PC-3 (cell line): ENCODE data around the gene DHX32. TPM values are rescaled to one million over a fixed set of nuclear protein-coding genes. Genes with fewer than 3 reads are reported as not detected.

Experiments used
- ATAC-seq: fragments of 200-7000 bp; cut with Tn5 transposase; 2 replicates; pipeline ENCODE4 v1.9.1; 2020; ENCODE audit warnings: mild to moderate bottlenecking, moderate library complexity
- BruUV-seq: library from RNA; stranded (reverse); fragments of 400-500 nt; replicated peaks from 2 replicates; lab custom pipeline; 2021; lab: Mats Ljungman, UMichigan
- CTCF ChIA-PET: fragments of 300-600 bp; sonication (Branson Sonifier 250); formaldehyde crosslinking; loops from one replicate; lab custom pipeline; 2022; ENCODE audit warnings: antibody characterized with exemption; lab: Charles Lee
- POLR2A ChIA-PET: fragments of 300-600 bp; sonication (Branson Sonifier 250); formaldehyde crosslinking; loops from one replicate; lab custom pipeline; 2022; ENCODE audit warnings: antibody characterized with exemption; ENCODE audit not compliant: unreplicated experiment; lab: Charles Lee
- DNase-seq: peaks from one replicate; pipeline ENCODE4 v3.0.0-alpha.2; 2015
- H2AFZ ChIP-seq: fragments of 300-600 bp; sonication (generic); 2 replicates; pipeline ENCODE4 v1.6.0; 2016; ENCODE audit warnings: antibody characterized with exemption, low read length
- H3F3A ChIP-seq: fragments of 300-600 bp; sonication (generic); one replicate; pipeline ENCODE4 v1.6.0; 2017; ENCODE audit warnings: antibody characterized with exemption, low read length, control low read depth, mild to moderate bottlenecking; ENCODE audit not compliant: unreplicated experiment
- H3K27ac ChIP-seq: fragments of 300-600 bp; sonication (generic); 2 replicates; pipeline ENCODE4 v1.5.1; 2016; ENCODE audit warnings: mild to moderate bottlenecking, low read length
- H3K27me3 ChIP-seq: fragments of 300-600 bp; sonication (generic); 2 replicates; pipeline ENCODE4 v1.6.1; 2016; ENCODE audit warnings: low read length, mixed read lengths
- H3K36me3 ChIP-seq: fragments of 300-600 bp; sonication (generic); 2 replicates; pipeline ENCODE4 v1.6.1; 2016; ENCODE audit warnings: low read depth, mixed run types, low read length, mixed read lengths
- H3K4me1 ChIP-seq: fragments of 300-600 bp; sonication (generic); 2 replicates; pipeline ENCODE4 v1.5.1; 2016; ENCODE audit warnings: low read length; ENCODE audit not compliant: insufficient read depth
- H3K4me2 ChIP-seq: fragments of 300-600 bp; sonication (generic); 2 replicates; pipeline ENCODE4 v1.6.0; 2016; ENCODE audit warnings: low read length
- H3K4me3 ChIP-seq: fragments of 300-600 bp; sonication (generic); 2 replicates; pipeline ENCODE4 v1.5.1; 2016; ENCODE audit warnings: mild to moderate bottlenecking, low read length, mixed read lengths
- H3K79me2 ChIP-seq: fragments of 300-600 bp; sonication (generic); 2 replicates; pipeline ENCODE4 v1.6.1; 2017; ENCODE audit warnings: low read length, mixed read lengths
- H3K9ac ChIP-seq: fragments of 300-600 bp; sonication (generic); 2 replicates; pipeline ENCODE4 v1.6.0; 2016; ENCODE audit warnings: mild to moderate bottlenecking, low read length
- H3K9me2 ChIP-seq: fragments of 300-600 bp; sonication (generic); replicated peaks from 2 replicates; pipeline ENCODE4 v1.6.1; 2016; ENCODE audit warnings: mixed run types, low read length, mixed read lengths
- H3K9me3 ChIP-seq: fragments of 300-600 bp; sonication (generic); 2 replicates; pipeline ENCODE4 v1.6.1; 2016; ENCODE audit warnings: low read length, mixed read lengths
- H4K20me1 ChIP-seq: fragments of 300-600 bp; sonication (generic); 2 replicates; pipeline ENCODE4 v1.6.1; 2016; ENCODE audit warnings: low read length, mixed read lengths
- EZH2 ChIP-seq: fragments of 300-600 bp; sonication (generic); IDR thresholded peaks from one replicate; pipeline ENCODE4 v1.6.1; 2017; ENCODE audit warnings: antibody characterized with exemption, mild to moderate bottlenecking, low read length; ENCODE audit not compliant: unreplicated experiment
- EZH2phosphoT487 ChIP-seq: fragments of 300-600 bp; sonication (generic); IDR thresholded peaks from 2 replicates; pipeline ENCODE4 v1.6.1; 2018; ENCODE audit warnings: mild to moderate bottlenecking, antibody characterized with exemption, low read length, borderline replicate concordance
- intact Hi-C: fragments of 100-400 bp; cut with micrococcal nuclease; formaldehyde crosslinking; loops from 2 replicates; pipeline ENCODE4 v1.9.0; 2023
- total RNA-seq: library from RNA; depleted of rRNA; stranded (reverse); fragments of >200 nt; gene quantifications from 2 replicates; pipeline ENCODE4 v1.2.3, GENCODE V29; 2014
- TF ChIP-seq, protein P1 (sequence below): fragments of 300-600 bp; sonication (generic); conservative IDR thresholded peaks from 2 replicates; pipeline ENCODE4 v1.5.1; 2017; ENCODE audit warnings: antibody characterized with exemption, low read depth, mild to moderate bottlenecking, low read length

The DHX32 gene
- total RNA-seq, 1 experiment from 2014 or later, result 38.7 TPM

DNA sequence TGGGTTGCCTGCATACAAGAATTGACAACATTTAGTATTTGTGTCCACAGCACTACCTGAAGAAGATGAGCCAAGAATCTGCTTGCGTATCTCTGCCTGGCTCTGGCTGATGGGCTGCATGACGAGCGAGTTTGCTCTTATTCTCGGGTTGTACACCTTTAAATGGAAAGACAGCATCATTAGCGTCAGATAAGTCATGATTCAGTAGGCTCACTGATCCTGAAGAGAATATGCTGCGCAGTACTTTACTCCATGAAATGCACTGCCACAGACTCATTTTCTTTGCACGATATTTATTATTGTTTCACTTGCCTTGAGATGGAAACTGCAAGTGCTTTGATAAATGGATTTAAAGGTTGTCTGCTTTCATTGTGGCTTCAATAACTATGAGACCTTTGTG lies 28.6 kb downstream of the DHX32 start:
- no peaks in the 10 kb centered on the region for H4K20me1 ChIP-seq
- H3F3A ChIP-seq, result no peaks in the 10 kb centered on the region
- no peak overlapping the region for H3K4me3 ChIP-seq
- H3K9ac ChIP-seq, result no peak overlapping the region
- ATAC-seq (no peak), DNase-seq (no peak)
- H3K4me1 ChIP-seq, result no peaks in the 10 kb centered on the region
- TF ChIP-seq EZH2phosphoT487 (no peak), EZH2 (no peak)
- TF ChIP-seq, protein P1, sequence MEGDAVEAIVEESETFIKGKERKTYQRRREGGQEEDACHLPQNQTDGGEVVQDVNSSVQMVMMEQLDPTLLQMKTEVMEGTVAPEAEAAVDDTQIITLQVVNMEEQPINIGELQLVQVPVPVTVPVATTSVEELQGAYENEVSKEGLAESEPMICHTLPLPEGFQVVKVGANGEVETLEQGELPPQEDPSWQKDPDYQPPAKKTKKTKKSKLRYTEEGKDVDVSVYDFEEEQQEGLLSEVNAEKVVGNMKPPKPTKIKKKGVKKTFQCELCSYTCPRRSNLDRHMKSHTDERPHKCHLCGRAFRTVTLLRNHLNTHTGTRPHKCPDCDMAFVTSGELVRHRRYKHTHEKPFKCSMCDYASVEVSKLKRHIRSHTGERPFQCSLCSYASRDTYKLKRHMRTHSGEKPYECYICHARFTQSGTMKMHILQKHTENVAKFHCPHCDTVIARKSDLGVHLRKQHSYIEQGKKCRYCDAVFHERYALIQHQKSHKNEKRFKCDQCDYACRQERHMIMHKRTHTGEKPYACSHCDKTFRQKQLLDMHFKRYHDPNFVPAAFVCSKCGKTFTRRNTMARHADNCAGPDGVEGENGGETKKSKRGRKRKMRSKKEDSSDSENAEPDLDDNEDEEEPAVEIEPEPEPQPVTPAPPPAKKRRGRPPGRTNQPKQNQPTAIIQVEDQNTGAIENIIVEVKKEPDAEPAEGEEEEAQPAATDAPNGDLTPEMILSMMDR, result no peak
- no TSS peak for BruUV-seq
- peaks cover 5% of the 10 kb centered on the region; the same call in 1 of the 2 replicates for H3K36me3 ChIP-seq
- H2AFZ ChIP-seq, result no peak overlapping the region
- CTCF ChIA-PET, result no interaction called here
- no peak overlapping the region for H3K27ac ChIP-seq
- no peaks in the 10 kb centered on the region for H3K9me3 ChIP-seq
- no peaks in the 10 kb centered on the region for H3K9me2 ChIP-seq
- H3K27me3 ChIP-seq, result no peaks in the 10 kb centered on the region
- POLR2A ChIA-PET, result no interaction called here
- H3K4me2 ChIP-seq, result no peak overlapping the region
- intact Hi-C loops, result no loop called here
- no peaks in the 10 kb centered on the region for H3K79me2 ChIP-seq

DNA sequence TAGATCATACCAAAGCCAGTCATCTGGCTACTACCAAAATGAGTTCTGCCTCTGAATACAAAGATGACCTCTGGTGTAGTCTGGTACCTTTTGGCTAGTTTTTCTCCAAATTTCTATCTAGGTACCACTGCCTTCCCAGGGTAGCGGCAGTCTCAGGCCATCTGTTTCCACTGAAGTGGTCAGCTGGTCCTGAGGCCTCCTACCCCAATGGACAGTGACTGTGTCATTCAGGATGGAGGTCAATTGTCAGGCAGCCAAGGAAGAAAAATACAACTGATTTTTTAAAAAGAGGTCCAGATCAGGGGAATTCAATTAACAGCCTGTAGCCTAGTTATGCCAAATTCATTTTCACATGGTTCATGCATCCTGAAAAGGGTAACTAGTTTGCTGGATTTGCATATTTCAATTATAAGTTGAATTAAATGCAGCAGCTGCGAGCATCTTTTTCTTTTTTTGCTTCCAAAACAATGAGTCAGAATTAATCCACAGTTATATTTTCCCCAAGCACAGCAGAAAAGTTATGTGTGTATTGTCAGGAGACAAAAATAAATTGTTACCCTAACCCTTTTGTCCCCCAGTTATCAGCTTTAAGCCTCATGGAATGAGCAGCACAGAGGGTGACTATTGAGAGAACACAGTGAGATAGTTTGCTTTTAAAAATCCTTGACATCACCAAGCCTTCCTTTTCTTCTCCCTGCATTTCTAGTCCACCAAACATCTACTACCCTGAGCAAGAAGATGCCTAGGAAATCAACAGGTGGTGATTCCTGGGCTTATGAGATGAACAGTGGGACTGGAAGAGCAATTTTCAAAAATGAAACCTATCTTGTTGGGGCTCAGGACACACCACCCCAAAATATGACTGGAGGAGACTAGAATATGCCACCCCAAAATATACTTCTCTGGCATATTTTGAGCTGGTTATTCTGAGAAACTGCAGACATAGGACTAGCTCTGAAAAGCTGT lies 30.0 kb downstream of the DHX32 start:
- intact Hi-C loops, result no loop called here
- H3F3A ChIP-seq, result no peaks in the 10 kb centered on the region
- TF ChIP-seq EZH2, result no peak
- TF ChIP-seq EZH2phosphoT487, result no peak
- TF ChIP-seq, protein P1, result no peak
- H3K4me1 ChIP-seq, result no peaks in the 10 kb centered on the region
- H3K79me2 ChIP-seq, result no peaks in the 10 kb centered on the region
- H3K4me2 ChIP-seq, result no peak overlapping the region
- H3K27ac ChIP-seq, result no peak overlapping the region
- H3K27me3 ChIP-seq, result no peaks in the 10 kb centered on the region
- H4K20me1 ChIP-seq, result no peaks in the 10 kb centered on the region
- DNase-seq (no peak), ATAC-seq (no peak)
- H3K9me2 ChIP-seq, result no peaks in the 10 kb centered on the region
- H3K4me3 ChIP-seq, result no peak overlapping the region
- CTCF ChIA-PET, result no interaction called here
- H2AFZ ChIP-seq, result no peak overlapping the region
- H3K9ac ChIP-seq, result no peak overlapping the region
- POLR2A ChIA-PET, result no interaction called here
- peaks cover 5% of the 10 kb centered on the region; the same call in 1 of the 2 replicates for H3K36me3 ChIP-seq
- H3K9me3 ChIP-seq, result no peaks in the 10 kb centered on the region
- BruUV-seq, result no TSS peak

DNA sequence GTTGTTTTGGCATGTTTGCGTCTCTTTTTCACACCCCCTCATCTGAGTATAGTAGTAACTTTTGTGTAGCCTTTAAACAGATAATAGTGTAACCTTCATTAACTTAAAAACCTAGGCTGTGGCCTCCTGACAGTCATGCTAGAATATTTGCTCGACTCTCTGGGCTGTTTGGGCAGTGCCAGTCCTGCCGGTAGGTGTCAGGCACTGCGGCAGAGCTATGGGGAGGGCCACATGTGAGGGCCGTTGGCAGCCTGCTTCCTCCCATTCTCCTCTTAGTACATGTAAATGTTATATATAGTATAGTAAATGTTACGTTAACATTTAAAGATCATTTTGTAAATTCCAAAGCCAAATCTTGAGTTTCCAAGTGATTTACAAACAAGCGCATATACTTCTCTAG lies 31.6 kb downstream of the DHX32 start:
- H3K4me1 ChIP-seq, result no peaks in the 10 kb centered on the region
- no peak for ATAC-seq
- H2AFZ ChIP-seq, result no peak overlapping the region
- H3K27ac ChIP-seq, result no peak overlapping the region
- no peak for TF ChIP-seq EZH2phosphoT487
- TF ChIP-seq, protein P1, result no peak
- no peak for TF ChIP-seq EZH2
- H3K4me2 ChIP-seq, result no peak overlapping the region
- DNase-seq, result no peak
- H3K9ac ChIP-seq, result no peak overlapping the region
- H3K9me3 ChIP-seq, result no peaks in the 10 kb centered on the region
- H3K27me3 ChIP-seq, result no peaks in the 10 kb centered on the region
- H4K20me1 ChIP-seq, result no peaks in the 10 kb centered on the region
- no TSS peak for BruUV-seq
- no peaks in the 10 kb centered on the region for H3F3A ChIP-seq
- no peaks in the 10 kb centered on the region for H3K79me2 ChIP-seq
- intact Hi-C loops, result no loop called here
- H3K9me2 ChIP-seq, result no peaks in the 10 kb centered on the region
- ChIA-PET POLR2A (no interaction called here), CTCF (no interaction called here)
- no peak overlapping the region for H3K4me3 ChIP-seq
- peaks cover 5% of the 10 kb centered on the region; the same call in 1 of the 2 replicates for H3K36me3 ChIP-seq
